Measurements from ENCODE around the gene MSRB1. TPM values are rescaled to one million over a fixed set of nuclear protein-coding genes. Genes with fewer than 3 reads are reported as not detected.

MSRB1 gene
- total and polyA plus RNA-seq, 2 donors (not counting 1 experiment from before 2014, with no cell fraction given) = 8.5 to 17.5 TPM

GRCh38 chr16:1916640-1916990 lies 26.4 kb downstream of the MSRB1 start:
- WGBS (ENCODE audit: insufficient coverage) = 22% methylated on average over 2 of the region's 5 CpGs
- intact Hi-C loops (cut with micrococcal nuclease) = no loop called here
- no peaks in the 10 kb centered on the region for H3K9me3 Mint-ChIP-seq (ENCODE audit: insufficient read depth)

More at GRCh38 chr16:1916640-1916990, 26.4 kb downstream of the MSRB1 start:
- Mint-ChIP-seq H3K27ac (no peak overlapping the region), H3K4me1 (peaks cover 4% of the 10 kb centered on the region), H3K27me3 (peaks cover 31% of the 10 kb centered on the region), H3K4me3 (peak overlapping the region; percentile 19)
- ATAC-seq (ENCODE audit: low read depth) (no peak), DNase-seq (no peak)
- Histone ChIP-seq H3K4me2 (replicated peaks; ENCODE audit: low read depth, low read length, poor library complexity, severe bottlenecking) (no peak overlapping the region), H3K9me3 (ENCODE audit: control extremely low read depth in 1 of 3, control insufficient read depth in 2 of 3, insufficient read depth in 1 of 3, low read length in 2 of 3) (no peaks in the 10 kb centered on the region), H3K79me2 (ENCODE audit: control insufficient read depth, insufficient read depth, low read length) (no peaks in the 10 kb centered on the region), H3K36me3 (replicated peaks in 1 of 2; ENCODE audit: control extremely low read depth in 1 of 2, control insufficient read depth in 1 of 2, extremely low read depth in 1 of 2, insufficient read depth in 2 of 2, low read length in 1 of 2) (no peaks in the 10 kb centered on the region), H3K4me3 (ENCODE audit: control extremely low read depth in 1 of 5, extremely low read depth in 1 of 5, insufficient read depth in 1 of 5, low read depth in 2 of 5, low read length in 4 of 5) (no peak overlapping the region), H4K20me1 (ENCODE audit: control insufficient read depth, insufficient read depth, low read length, poor library complexity, severe bottlenecking) (no peaks in the 10 kb centered on the region), H3K27ac (ENCODE audit: low read length in 2 of 2) (no peak overlapping the region), H3K9ac (ENCODE audit: low read length) (no peak overlapping the region), H2AFZ (ENCODE audit: insufficient read depth, low read depth, low read length, poor library complexity, severe bottlenecking) (no peak overlapping the region), H3K4me1 (ENCODE audit: control insufficient read depth in 2 of 2, insufficient read depth in 2 of 2, low read length in 2 of 2) (no peaks in the 10 kb centered on the region), H3K27me3 (replicated peaks in 1 of 4; ENCODE audit: control extremely low read depth in 1 of 4, control insufficient read depth in 3 of 4, insufficient read depth in 4 of 4, low read length in 3 of 4) (peaks cover 0 to 53% (median 9%) of the 10 kb centered on the region in 4 experiments)
- POLR2A ChIA-PET = interaction anchor here (0.5 kb wide), 1 partner anchor 104 kb away, joined by 10 read pairs; no protein-coding TSS in a partner anchor
- TF ChIP-seq EZH2 (IDR thresholded peaks at IDR 0.05; ENCODE audit: borderline replicate concordance, insufficient read depth, low read depth, low read length, poor library complexity, severe bottlenecking) = no peak
- TF ChIP-seq CTCF (IDR thresholded peaks at IDR 0.05) = no peak
- CTCF ChIA-PET = interaction anchor here (0.6 kb wide), 1 partner anchor 1111 kb away, joined by 3 read pairs; no protein-coding TSS in a partner anchor
